HepG2 (cell line): ENCODE measurements around the gene SH3BP2. TPM values are rescaled to one million over a fixed set of nuclear protein-coding genes. Genes with fewer than 3 reads are reported as not detected.

Experiments
- ATAC-seq: fragments of 200-7000 bp; cut with Tn5 transposase; 3 replicates; pipeline ENCODE4 v1.9.1; 2020; ENCODE audit warnings: mild to moderate bottlenecking, moderate library complexity
- BruUV-seq: library from RNA; stranded (reverse); fragments of 400-500 nt; replicated peaks from 2 replicates; lab custom pipeline; 2021; lab: Mats Ljungman, UMichigan
- CTCF ChIA-PET: fragments of 300-600 bp; formaldehyde crosslinking; extraction: SDS; loops from one replicate; lab custom pipeline; 2021; ENCODE audit warnings: low total read pairs, inconsistent platforms, low intra/inter-chr PET ratio; lab: Yijun Ruan, JAX
- POLR2A ChIA-PET: fragments of 350-600 bp; sonication (Branson Sonifier 250); formaldehyde crosslinking; loops from one replicate; lab custom pipeline; 2020; ENCODE audit warnings: antibody characterized with exemption, inconsistent platforms; lab: Yijun Ruan, JAX
- DNase-seq: peaks from one replicate; pipeline ENCODE4 v3.0.0-alpha.2; 2015; ENCODE audit warnings: low spot score
- FAIRE-seq: peaks from 3 replicates; lab custom pipeline; 2011; peaks lifted over from hg19 to GRCh38; lab: Jason Lieb, UNC
- H2AFZ ChIP-seq: one replicate; pipeline ENCODE4 v1.6.1; 2011; ENCODE audit warnings: low read length, inconsistent platforms
- H3K27ac ChIP-seq: fragments of 300-600 bp; 3 replicates; pipeline ENCODE4 v1.8.0; 2011; ENCODE audit warnings: mixed run types, mild to moderate bottlenecking, mixed read lengths, low read length, inconsistent platforms; ENCODE audit not compliant: insufficient read depth; ENCODE audit errors: extremely low read length
- H3K27me3 ChIP-seq, 2 experiments: fragments of 200-600 bp in 1 of 2; 2 replicates in 1 of 2; 3 replicates in 1 of 2; pipeline versions ENCODE4 v1.6.0 to v1.8.0; 2011; ENCODE audit warnings: low read length in 2 of 2, mild to moderate bottlenecking in 2 of 2, moderate library complexity in 2 of 2, inconsistent platforms in 1 of 2; ENCODE audit not compliant: insufficient read depth in 2 of 2, control insufficient read depth in 1 of 2
- H3K36me3 ChIP-seq, 2 experiments: fragments of 200-600 bp in 1 of 2; replicated peaks in 1 of 2; 2 replicates in 1 of 2; 3 replicates in 1 of 2; pipeline versions ENCODE4 v1.5.1 to v1.8.0; 2011; ENCODE audit warnings: low read length in 2 of 2, inconsistent platforms in 1 of 2; ENCODE audit not compliant: insufficient read depth in 2 of 2, control insufficient read depth in 1 of 2
- H3K4me1 ChIP-seq: 2 replicates; pipeline ENCODE4 v1.5.1; 2012; ENCODE audit warnings: low read length, inconsistent platforms; ENCODE audit not compliant: insufficient read depth
- H3K4me2 ChIP-seq: 2 replicates; pipeline ENCODE4 v1.6.0; 2011; ENCODE audit warnings: low read depth, low read length, inconsistent platforms
- H3K4me3 ChIP-seq, 3 experiments: fragments of 200-600 bp in 1 of 3; sonication (generic), shearing (Covaris generic) in 1 of 3; replicated peaks in 1 of 3; 2 replicates each; pipeline ENCODE4 v1.5.1; 2011 to 2016; ENCODE audit warnings: low read length in 3 of 3, inconsistent platforms in 2 of 3, low read depth in 2 of 3, mild to moderate bottlenecking in 2 of 3, control low read depth in 1 of 3, mixed read lengths in 1 of 3; ENCODE audit not compliant: insufficient read depth in 1 of 3
- H3K79me2 ChIP-seq: one replicate; pipeline ENCODE4 v1.6.1; 2011; ENCODE audit warnings: low read length, inconsistent platforms; ENCODE audit not compliant: insufficient read depth
- H3K9ac ChIP-seq: 2 replicates; pipeline ENCODE4 v1.6.0; 2011; ENCODE audit warnings: mild to moderate bottlenecking, low read depth, low read length, inconsistent platforms; ENCODE audit not compliant: insufficient read depth
- H3K9me3 ChIP-seq: 2 replicates; pipeline ENCODE4 v1.5.1; 2012; ENCODE audit warnings: mild to moderate bottlenecking, low read length
- H4K20me1 ChIP-seq: 2 replicates; pipeline ENCODE4 v1.6.0; 2011; ENCODE audit warnings: inconsistent platforms, mild to moderate bottlenecking, low read length, moderate library complexity; ENCODE audit not compliant: insufficient read depth
- ARID3A ChIP-seq: IDR thresholded peaks from 2 replicates; pipeline ENCODE4 v1.6.1; 2012; ENCODE audit warnings: low read depth, low read length, improper control_type of control experiment
- DR1 ChIP-seq: sonication (generic); formaldehyde crosslinking; IDR thresholded peaks from 2 replicates; pipeline ENCODE4 v1.8.0; 2021; ENCODE audit warnings: mild to moderate bottlenecking, missing genetic modification reagents, inconsistent platforms
- FOXA3 ChIP-seq: IDR thresholded peaks from 2 replicates; pipeline ENCODE4 v1.6.1; 2016; ENCODE audit warnings: missing genetic modification reagents, missing compliant biosample characterization
- HIVEP1 ChIP-seq: sonication (generic); formaldehyde crosslinking; IDR thresholded peaks from 2 replicates; pipeline ENCODE4 v1.4.0; 2020; ENCODE audit warnings: mild to moderate bottlenecking, missing genetic modification reagents
- HMGA1 ChIP-seq: sonication (generic); formaldehyde crosslinking; conservative IDR thresholded peaks from 2 replicates; pipeline ENCODE4 v1.4.0; 2020; ENCODE audit warnings: missing genetic modification reagents
- HNF4A ChIP-seq: sonication (generic); formaldehyde crosslinking; IDR thresholded peaks from 2 replicates; pipeline ENCODE4 v1.4.0; 2020; ENCODE audit warnings: missing genetic modification reagents
- KLF11 ChIP-seq: IDR thresholded peaks from 2 replicates; pipeline ENCODE4 v1.6.1; 2016; ENCODE audit warnings: missing compliant biosample characterization
- MED13 ChIP-seq: sonication (generic); formaldehyde crosslinking; IDR thresholded peaks from 2 replicates; pipeline ENCODE4 v1.5.0; 2020; ENCODE audit warnings: missing genetic modification reagents
- MTF1 ChIP-seq: sonication (generic); formaldehyde crosslinking; IDR thresholded peaks from 2 replicates; pipeline ENCODE4 v1.5.0; 2020; ENCODE audit warnings: missing genetic modification reagents
- NFATC3 ChIP-seq: sonication (generic); formaldehyde crosslinking; IDR thresholded peaks from 2 replicates; pipeline ENCODE4 v1.5.1; 2020; ENCODE audit warnings: mild to moderate bottlenecking, missing genetic modification reagents
- NFIB ChIP-seq: sonication (generic); formaldehyde crosslinking; IDR thresholded peaks from 2 replicates; pipeline ENCODE4 v1.9.0; 2021; ENCODE audit warnings: missing genetic modification reagents, mild to moderate bottlenecking, borderline replicate concordance
- PHF8 ChIP-seq: sonication (generic); formaldehyde crosslinking; IDR thresholded peaks from 2 replicates; pipeline ENCODE4 v1.5.0; 2020; ENCODE audit warnings: missing genetic modification reagents
- RFX5 ChIP-seq: IDR thresholded peaks from 2 replicates; pipeline ENCODE4 v1.6.1; 2011; ENCODE audit warnings: low read depth, low read length, improper control_type of control experiment
- SPEN ChIP-seq: sonication (generic); formaldehyde crosslinking; IDR thresholded peaks from 2 replicates; pipeline ENCODE4 v1.5.1; 2020; ENCODE audit warnings: low read depth, mild to moderate bottlenecking, missing genetic modification reagents
- SRSF4 ChIP-seq: fragments of 200-400 bp; formaldehyde crosslinking; IDR thresholded peaks from one replicate; pipeline ENCODE4 v1.6.1; 2018; ENCODE audit warnings: mild to moderate bottlenecking, low read depth, low read length, moderate library complexity; ENCODE audit not compliant: poor library complexity, severe bottlenecking
- TBX2 ChIP-seq: sonication (generic); formaldehyde crosslinking; IDR thresholded peaks from 2 replicates; pipeline ENCODE4 v1.5.0; 2020; ENCODE audit warnings: missing genetic modification reagents, mild to moderate bottlenecking, borderline replicate concordance
- ZFP36 ChIP-seq: fragments of 150-350 bp; IDR thresholded peaks from 2 replicates; pipeline ENCODE4 v1.6.1; 2018; ENCODE audit warnings: borderline replicate concordance, low read length, low read depth; ENCODE audit not compliant: partially characterized antibody
- ZMYM4 ChIP-seq: sonication (generic); formaldehyde crosslinking; IDR thresholded peaks from 2 replicates; pipeline ENCODE4 v1.8.1; 2023; ENCODE audit warnings: mild to moderate bottlenecking, missing genetic modification reagents
- ZNF576 ChIP-seq: sonication (generic); formaldehyde crosslinking; IDR thresholded peaks from 2 replicates; pipeline ENCODE4 v1.4.0; 2020; ENCODE audit warnings: mild to moderate bottlenecking, missing genetic modification reagents
- ZSCAN21 ChIP-seq: sonication (generic); formaldehyde crosslinking; IDR thresholded peaks from 2 replicates; pipeline ENCODE4 v1.8.0; 2022; ENCODE audit warnings: mild to moderate bottlenecking, missing genetic modification reagents, moderate library complexity, borderline replicate concordance
- WGBS: methylation state at CpG from one replicate; pipeline ENCODE4 v1.1.6; 2017; ENCODE audit warnings: low lambda C conversion rate; 5-methylcytosine and 5-hydroxymethylcytosine counted together
- in situ Hi-C: cut with HindIII; loops from 2 replicates; pipeline ENCODE4 v1.10.0; 2017; ENCODE audit warnings: low pct_unique_long_range_greater_than_20kb; ENCODE audit not compliant: extremely low pct_ligation_motif_present
- intact Hi-C: fragments of 100-400 bp; cut with micrococcal nuclease; formaldehyde crosslinking; loops from one replicate; pipeline ENCODE4 v1.10.0; 2022; ENCODE audit not compliant: unreplicated experiment
- polyA plus RNA-seq, 8 experiments: library from polyadenylated mRNA; depleted of rRNA in 3 of 8; stranded (reverse) in 7 of 8; unstranded in 1 of 8; fragments of >200 nt; fragmentation: Illumina TruSeq in 4 of 8; extraction: Trizol in 4 of 8; gene quantifications; 2 replicates each; pipeline versions ENCODE4 v1.2.1 to v1.2.3, GENCODE V29; 2011 to 2016; ENCODE audit warnings: low read depth in 4 of 8, missing spikeins in 1 of 8, mixed read lengths in 1 of 8; ENCODE audit not compliant: insufficient read depth in 1 of 8
- total RNA-seq, 5 experiments: library from RNA; depleted of rRNA; stranded (reverse); fragments of >200 nt; fragmentation: Illumina TruSeq; extraction: Trizol; gene quantifications; 2 replicates each; pipeline ENCODE4 v1.2.3, GENCODE V29; 2016; ENCODE audit warnings: low read depth in 1 of 5

SH3BP2 gene
- total and polyA plus RNA-seq, 2 of the 13 experiments (the other 11 are each of a cell fraction or from before 2014, with no cell fraction given): 16.9 to 34.5 TPM

GRCh38 chr4:2804973-2805501 is 12.2 kb downstream of the SH3BP2 start:
- Histone ChIP-seq H3K4me2 (no peak overlapping the region), H3K27ac (no peak overlapping the region)
- POLR2A ChIA-PET: no interaction called here

More at GRCh38 chr4:2804973-2805501, 12.2 kb downstream of the SH3BP2 start:
- intact Hi-C loops: loop anchor here (5.0 kb wide), 1 partner anchor 57 kb away; no protein-coding TSS in a partner anchor
- DNase-seq (no peak), ATAC-seq (no peak), FAIRE-seq (no peak)
- H3K36me3 ChIP-seq: peaks cover 3 to 9% of the 10 kb centered on the region in 2 experiments; a peak in 2 of 5 replicates
- no peaks in the 10 kb centered on the region for H3K27me3 ChIP-seq
- CTCF ChIA-PET: no interaction called here
- no peaks in the 10 kb centered on the region for H3K9me3 ChIP-seq
- H3K4me3 ChIP-seq: no peak overlapping the region
- no TSS peak for BruUV-seq
- 98% methylated on average over 10 of the region's 13 CpGs for WGBS
- H4K20me1 ChIP-seq: peaks cover 9% of the 10 kb centered on the region; the same call in 1 of the 2 replicates
- H2AFZ ChIP-seq: no peak overlapping the region
- in situ Hi-C loops: loop anchor here (5.0 kb wide), 1 partner anchor 32 kb away; no protein-coding TSS in a partner anchor
- H3K4me1 ChIP-seq: peaks cover 25% of the 10 kb centered on the region
- peaks cover 32% of the 10 kb centered on the region for H3K79me2 ChIP-seq
- H3K9ac ChIP-seq: no peak overlapping the region
- no peak for TF ChIP-seq RFX5
- no peak for TF ChIP-seq DR1 (CRISPR knock-in tag)
- no peak for TF ChIP-seq ZMYM4 (CRISPR knock-in tag)
- no peak for TF ChIP-seq FOXA3 (CRISPR knock-in tag)
- TF ChIP-seq MTF1 (CRISPR knock-in tag): no peak
- TF ChIP-seq SPEN (CRISPR knock-in tag): no peak
- no peak for TF ChIP-seq HMGA1 (CRISPR knock-in tag)
- TF ChIP-seq ZNF576 (CRISPR knock-in tag): no peak
- TF ChIP-seq NFIB: no peak
- no peak for TF ChIP-seq SRSF4
- no peak for TF ChIP-seq TBX2 (CRISPR knock-in tag)
- no peak for TF ChIP-seq PHF8
- TF ChIP-seq ZSCAN21: no peak
- TF ChIP-seq MED13 (CRISPR knock-in tag): no peak
- TF ChIP-seq KLF11 (CRISPR knock-in tag): no peak
- no peak for TF ChIP-seq ZFP36
- no peak for TF ChIP-seq NFATC3 (CRISPR knock-in tag)
- no peak for TF ChIP-seq HIVEP1 (CRISPR knock-in tag)
- no peak for TF ChIP-seq HNF4A
- no peak for TF ChIP-seq ARID3A
